H1 (cell line): ENCODE results near the gene SIGLEC7. TPM values are rescaled to one million over a fixed set of nuclear protein-coding genes. Genes with fewer than 3 reads are reported as not detected.

ENCODE experiments used
- CTCF ChIA-PET: fragments of 300-600 bp; sonication (Branson Sonifier 250); formaldehyde crosslinking; loops from one replicate; lab custom pipeline; 2021; ENCODE audit not compliant: partially characterized antibody; lab: Charles Lee
- POLR2A ChIA-PET: fragments of 300-600 bp; sonication (Branson Sonifier 250); formaldehyde crosslinking; loops from one replicate; lab custom pipeline; 2021; ENCODE audit warnings: inconsistent platforms; ENCODE audit not compliant: partially characterized antibody; lab: Charles Lee
- DNase-seq, 2 experiments: peaks; one replicate each; pipeline versions ENCODE4 v3.0.0 to v3.0.0-alpha.2; 2010 to 2022; ENCODE audit warnings: low spot score in 2 of 2, low read depth in 1 of 2, mixed read lengths in 1 of 2
- FAIRE-seq: peaks from 2 replicates; lab custom pipeline; 2011; peaks lifted over from hg19 to GRCh38; lab: Jason Lieb, UNC
- H2AFZ ChIP-seq: 2 replicates; pipeline ENCODE4 v1.8.1; 2012; ENCODE audit warnings: low read length, inconsistent platforms
- H2AK5ac ChIP-seq: 2 replicates; pipeline ENCODE4 v1.6.1; 2013; ENCODE audit warnings: low read depth, low read length
- H2BK120ac ChIP-seq: replicated peaks from 2 replicates; pipeline ENCODE3; 2013; ENCODE audit warnings: low read depth, low read length, inconsistent platforms
- H2BK12ac ChIP-seq: 2 replicates; pipeline ENCODE4 v1.6.1; 2013; ENCODE audit warnings: low read depth, low read length
- H2BK15ac ChIP-seq: 2 replicates; pipeline ENCODE4 v1.6.1; 2013; ENCODE audit warnings: low read length
- H2BK20ac ChIP-seq: 2 replicates; pipeline ENCODE4 v1.6.1; 2013; ENCODE audit warnings: low read length
- H2BK5ac ChIP-seq: 2 replicates; pipeline ENCODE4 v1.6.1; 2013; ENCODE audit warnings: low read depth, low read length
- H3K14ac ChIP-seq: 2 replicates; pipeline ENCODE4 v1.6.1; 2013; ENCODE audit warnings: inconsistent platforms; ENCODE audit not compliant: insufficient read length
- H3K18ac ChIP-seq: 2 replicates; pipeline ENCODE4 v1.6.1; 2013; ENCODE audit warnings: low read length; ENCODE audit errors: extremely low read depth
- H3K23ac ChIP-seq: 2 replicates; pipeline ENCODE4 v1.6.1; 2013; ENCODE audit warnings: inconsistent platforms; ENCODE audit not compliant: insufficient read length
- H3K23me2 ChIP-seq: 2 replicates; pipeline ENCODE4 v1.6.1; 2013; ENCODE audit warnings: low read depth, low read length
- H3K27ac ChIP-seq: 2 replicates; pipeline ENCODE4 v1.6.1; 2011; ENCODE audit warnings: low read depth, low read length, inconsistent platforms
- H3K27me3 ChIP-seq, 4 experiments: replicated peaks in 1 of 4; 1 replicate in 1 of 4; 2 replicates in 3 of 4; pipeline versions ENCODE4 v1.6.1 to v1.8.1; 2011 to 2013; ENCODE audit warnings: low read length in 3 of 4, mild to moderate bottlenecking in 3 of 4, inconsistent platforms in 2 of 4, mixed read lengths in 2 of 4, moderate library complexity in 1 of 4; ENCODE audit not compliant: control insufficient read depth in 3 of 4, insufficient read depth in 3 of 4; ENCODE audit errors: extremely low read depth in 1 of 4
- H3K36me3 ChIP-seq, 4 experiments: 2 replicates each; pipeline versions ENCODE4 v1.6.1 to v1.8.1; 2011 to 2013; ENCODE audit warnings: mild to moderate bottlenecking in 4 of 4, low read length in 3 of 4, moderate library complexity in 2 of 4, control low read depth in 1 of 4, inconsistent platforms in 1 of 4; ENCODE audit not compliant: insufficient read depth in 4 of 4, control insufficient read depth in 2 of 4
- H3K4ac ChIP-seq: replicated peaks from 2 replicates; pipeline ENCODE3; 2013; ENCODE audit warnings: low read length, low read depth, mixed read lengths, inconsistent platforms; ENCODE audit not compliant: insufficient read length
- H3K4me1 ChIP-seq, 4 experiments: replicated peaks in 1 of 4; 1 replicate in 1 of 4; 2 replicates in 3 of 4; pipeline versions ENCODE4 v1.6.1 to v1.8.1; 2011 to 2013; ENCODE audit warnings: low read length in 3 of 4, inconsistent platforms in 2 of 4, mixed read lengths in 1 of 4; ENCODE audit not compliant: insufficient read depth in 4 of 4, control insufficient read depth in 3 of 4
- H3K4me2 ChIP-seq, 2 experiments: 2 replicates each; pipeline versions ENCODE4 v1.6.1 to v1.8.1; 2011 to 2013; ENCODE audit warnings: low read depth in 2 of 2, low read length in 2 of 2, control low read depth in 1 of 2, inconsistent platforms in 1 of 2, mild to moderate bottlenecking in 1 of 2; ENCODE audit not compliant: insufficient read depth in 1 of 2
- H3K4me3 ChIP-seq, 4 experiments: fragments of 200-600, 300-600 bp in 1 of 4; sonication (generic), shearing (Covaris generic), sonication (Bioruptor Twin) in 1 of 4; 2 replicates each; pipeline versions ENCODE4 v1.5.1 to v1.8.1; 2011 to 2016; ENCODE audit warnings: low read length in 4 of 4, low read depth in 3 of 4, control low read depth in 2 of 4, inconsistent platforms in 2 of 4, mild to moderate bottlenecking in 2 of 4, mixed read lengths in 1 of 4, moderate library complexity in 1 of 4; ENCODE audit not compliant: insufficient read depth in 2 of 4; ENCODE audit errors: extremely low read depth in 1 of 4
- H3K56ac ChIP-seq: replicated peaks from 2 replicates; pipeline ENCODE3; 2013; ENCODE audit warnings: low read depth, mild to moderate bottlenecking, mixed read lengths, low read length, inconsistent platforms; ENCODE audit not compliant: insufficient read length
- H3K79me1 ChIP-seq: 2 replicates; pipeline ENCODE4 v1.6.1; 2013; ENCODE audit warnings: low read depth, low read length, control low read depth
- H3K79me2 ChIP-seq, 2 experiments: 2 replicates each; pipeline versions ENCODE4 v1.6.1 to v1.8.1; 2012 to 2013; ENCODE audit warnings: low read length in 2 of 2, mild to moderate bottlenecking in 2 of 2, inconsistent platforms in 1 of 2; ENCODE audit not compliant: insufficient read depth in 2 of 2, control insufficient read depth in 1 of 2
- H3K9ac ChIP-seq, 4 experiments: replicated peaks in 1 of 4; 1 replicate in 1 of 4; 2 replicates in 3 of 4; pipeline versions ENCODE4 v1.6.1 to v1.8.1; 2011 to 2013; ENCODE audit warnings: low read depth in 3 of 4, low read length in 3 of 4, control low read depth in 2 of 4, mild to moderate bottlenecking in 2 of 4, moderate library complexity in 2 of 4, inconsistent platforms in 1 of 4; ENCODE audit errors: extremely low read depth in 1 of 4
- H3K9me3 ChIP-seq, 2 experiments: 2 replicates each; pipeline versions ENCODE4 v1.6.1 to v1.8.1; 2012 to 2013; ENCODE audit warnings: mild to moderate bottlenecking in 2 of 2, moderate library complexity in 2 of 2, control low read depth in 1 of 2, inconsistent platforms in 1 of 2, low read depth in 1 of 2, low read length in 1 of 2, mixed read lengths in 1 of 2; ENCODE audit not compliant: insufficient read depth in 2 of 2
- H4K20me1 ChIP-seq, 2 experiments: replicated peaks in 1 of 2; 2 replicates each; pipeline versions ENCODE3 to v1.8.1; 2011 to 2013; ENCODE audit warnings: inconsistent platforms in 2 of 2, low read length in 2 of 2, mild to moderate bottlenecking in 1 of 2; ENCODE audit not compliant: insufficient read depth in 2 of 2, control insufficient read depth in 1 of 2
- H4K5ac ChIP-seq: 2 replicates; pipeline ENCODE4 v1.6.1; 2013; ENCODE audit warnings: low read length, low read depth, mixed read lengths, inconsistent platforms; ENCODE audit not compliant: insufficient read length
- H4K8ac ChIP-seq: 2 replicates; pipeline ENCODE4 v1.8.0; 2013; ENCODE audit warnings: mild to moderate bottlenecking, moderate library complexity, low read length, inconsistent platforms; ENCODE audit not compliant: insufficient read depth; ENCODE audit errors: extremely low read depth
- H4K91ac ChIP-seq: replicated peaks from 2 replicates; pipeline ENCODE3; 2013; ENCODE audit warnings: low read length, mixed read lengths, inconsistent platforms; ENCODE audit not compliant: insufficient read length
- HDAC6 ChIP-seq: IDR thresholded peaks from one replicate; pipeline ENCODE4 v1.7.1; 2012; ENCODE audit warnings: low read depth, mild to moderate bottlenecking, inconsistent platforms, low read length, moderate library complexity
- POU5F1 ChIP-seq: IDR thresholded peaks from 2 replicates; pipeline ENCODE4 v1.6.1; 2011; ENCODE audit warnings: low read depth, mild to moderate bottlenecking, low read length, moderate library complexity
- RNF2 ChIP-seq: fragments of 200-900, 300-1000 bp; sonication (generic); IDR thresholded peaks from 2 replicates; pipeline ENCODE4 v1.7.1; 2016; ENCODE audit warnings: borderline replicate concordance, low read depth, mild to moderate bottlenecking, antibody characterized with exemption, low read length; ENCODE audit not compliant: poor library complexity, severe bottlenecking; ENCODE audit errors: missing control alignments
- SRF ChIP-seq: IDR thresholded peaks from 2 replicates; pipeline ENCODE4 v1.6.1; 2011; ENCODE audit warnings: mild to moderate bottlenecking, low read depth, low read length, moderate library complexity
- SUZ12 ChIP-seq: fragments of 200-600 bp; sonication (generic); IDR thresholded peaks from 2 replicates; pipeline ENCODE4 v1.6.1; 2012; ENCODE audit warnings: mild to moderate bottlenecking, inconsistent platforms, low read length, moderate library complexity, mixed read lengths
- TAF1 ChIP-seq: IDR thresholded peaks from 2 replicates; pipeline ENCODE4 v1.6.1; 2011; ENCODE audit warnings: mild to moderate bottlenecking, low read depth, low read length
- WGBS, 2 experiments: shearing (Covaris generic) in 1 of 2; methylation state at CpG; one replicate each; pipeline versions ENCODE4 v1.1.6 to v1.1.7; 2013 to 2015; ENCODE audit warnings: low lambda C conversion rate in 2 of 2, mixed read lengths in 2 of 2, inconsistent platforms in 1 of 2, low coverage in 1 of 2, missing lambda C conversion rate in 1 of 2; ENCODE audit not compliant: insufficient replicate concordance in 2 of 2, insufficient coverage in 1 of 2, insufficient read length in 1 of 2; ENCODE audit errors: extremely low coverage in 1 of 2, missing lambda C conversion rate in 1 of 2; 5-methylcytosine and 5-hydroxymethylcytosine counted together
- polyA plus RNA-seq, 7 experiments: library from polyadenylated mRNA; depleted of rRNA in 3 of 7; stranded (reverse) in 5 of 7; unstranded in 2 of 7; fragments of >200 nt in 5 of 7; fragments of 200-250 nt in 2 of 7; gene quantifications; 1 replicate in 5 of 7; 2 replicates in 1 of 7; 4 replicates in 1 of 7; pipeline versions ENCODE4 v1.2.1 to v1.2.3, GENCODE V29; 2011 to 2013; ENCODE audit warnings: missing spikeins in 2 of 7, mixed read lengths in 2 of 7
- total RNA-seq: library from RNA; stranded (reverse); fragmentation: NEBNext Ultra II Directional; extraction: Animal tissue kit (Norgen Biotek cat#: 25700); gene quantifications from 2 replicates; pipeline ENCODE4 v1.2.1, GENCODE V29; 2021
- TF ChIP-seq, protein P1 (sequence below), 3 experiments: IDR thresholded peaks; 1 replicate in 2 of 3; 2 replicates in 1 of 3; pipeline versions ENCODE4 v1.5.1 to v1.6.1; 2011; ENCODE audit warnings: low read length in 3 of 3, mild to moderate bottlenecking in 3 of 3, inconsistent platforms in 2 of 3, low read depth in 1 of 3, moderate library complexity in 1 of 3; ENCODE audit not compliant: insufficient read depth in 1 of 3; ENCODE audit errors: control extremely low read depth in 1 of 3

SIGLEC7 gene
- total and polyA plus RNA-seq, 2 of the 8 experiments (the other 6 are each of a cell fraction or from before 2014, with no cell fraction given), result not detected

DNA sequence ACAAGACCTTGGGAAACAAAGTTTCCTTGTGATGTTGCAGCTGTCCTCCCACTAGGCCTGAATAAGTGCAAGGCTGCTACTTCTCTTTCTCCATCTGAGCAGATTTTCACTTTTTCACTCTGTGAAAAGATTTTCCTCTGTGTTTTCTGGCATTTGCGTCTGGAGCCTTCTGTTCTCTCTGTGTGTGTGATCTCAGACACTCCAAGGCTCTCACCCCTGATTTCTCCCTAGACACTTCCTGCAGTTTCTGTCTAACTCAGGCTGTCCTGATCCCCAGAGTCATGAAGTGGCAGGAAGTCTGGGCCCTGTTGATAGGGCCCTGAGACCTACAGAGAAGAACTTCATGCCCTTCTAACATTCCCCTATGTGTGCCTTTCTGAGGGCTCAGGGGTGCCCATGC lies 37.2 kb downstream of the SIGLEC7 start:
- Histone ChIP-seq H3K4me1 (peaks cover 0 to 3% (median 0%) of the 10 kb centered on the region in 4 experiments; a peak in 3 of 7 replicates), H3K23me2 (no peaks in the 10 kb centered on the region), H3K23ac (no peak overlapping the region), H3K79me1 (no peaks in the 10 kb centered on the region), H4K20me1 (no peaks in the 10 kb centered on the region), H4K8ac (no peak overlapping the region), H3K4ac (no peak overlapping the region), H3K4me2 (no peak overlapping the region), H2AFZ (no peak overlapping the region), H3K9ac (no peak overlapping the region), H3K27me3 (peaks cover 0 to 13% (median 5%) of the 10 kb centered on the region in 4 experiments; a peak in 5 of 7 replicates), H3K14ac (no peak overlapping the region), H2BK20ac (no peak overlapping the region), H4K91ac (no peak overlapping the region), H3K4me3 (no peak overlapping the region), H2BK120ac (no peak overlapping the region), H3K9me3 (peaks cover 0 to 8% of the 10 kb centered on the region in 2 experiments; a peak in 1 of 4 replicates), H3K56ac (no peak overlapping the region), H3K27ac (no peak overlapping the region), H3K36me3 (no peaks in the 10 kb centered on the region; a peak in 1 of 8 replicates), H4K5ac (no peak overlapping the region), H2BK15ac (no peak overlapping the region), H3K18ac (no peak overlapping the region), H2BK12ac (no peak overlapping the region), H2AK5ac (no peak overlapping the region), H3K79me2 (no peaks in the 10 kb centered on the region), H2BK5ac (no peak overlapping the region)
- no peak for DNase-seq
- TF ChIP-seq POU5F1 (no peak), HDAC6 (no peak), TAF1 (no peak), SUZ12 (no peak), SRF (no peak), RNF2 (no peak)
- TF ChIP-seq, protein P1, sequence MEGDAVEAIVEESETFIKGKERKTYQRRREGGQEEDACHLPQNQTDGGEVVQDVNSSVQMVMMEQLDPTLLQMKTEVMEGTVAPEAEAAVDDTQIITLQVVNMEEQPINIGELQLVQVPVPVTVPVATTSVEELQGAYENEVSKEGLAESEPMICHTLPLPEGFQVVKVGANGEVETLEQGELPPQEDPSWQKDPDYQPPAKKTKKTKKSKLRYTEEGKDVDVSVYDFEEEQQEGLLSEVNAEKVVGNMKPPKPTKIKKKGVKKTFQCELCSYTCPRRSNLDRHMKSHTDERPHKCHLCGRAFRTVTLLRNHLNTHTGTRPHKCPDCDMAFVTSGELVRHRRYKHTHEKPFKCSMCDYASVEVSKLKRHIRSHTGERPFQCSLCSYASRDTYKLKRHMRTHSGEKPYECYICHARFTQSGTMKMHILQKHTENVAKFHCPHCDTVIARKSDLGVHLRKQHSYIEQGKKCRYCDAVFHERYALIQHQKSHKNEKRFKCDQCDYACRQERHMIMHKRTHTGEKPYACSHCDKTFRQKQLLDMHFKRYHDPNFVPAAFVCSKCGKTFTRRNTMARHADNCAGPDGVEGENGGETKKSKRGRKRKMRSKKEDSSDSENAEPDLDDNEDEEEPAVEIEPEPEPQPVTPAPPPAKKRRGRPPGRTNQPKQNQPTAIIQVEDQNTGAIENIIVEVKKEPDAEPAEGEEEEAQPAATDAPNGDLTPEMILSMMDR (IDR thresholded peaks at IDR 0.05; ENCODE audit: control extremely low read depth in 1 of 3, insufficient read depth in 1 of 3, low read depth in 1 of 3, low read length in 3 of 3), result no peak
- 54% methylated on average over 1 of the region's 1 CpG; no CpG with 5 or more reads in 1 of the 2 experiments for WGBS, 2 experiments
- POLR2A ChIA-PET, result no interaction called here
- no peak for FAIRE-seq
- CTCF ChIA-PET, result interaction anchor here (4.7 kb wide), 1 partner anchor 22 kb away, joined by 33 read pairs; no protein-coding TSS in a partner anchor
